Mucosa of descending colon (tissue), 3 donors: ENCODE data around the gene AK4. TPM values are rescaled to one million over a fixed set of nuclear protein-coding genes. Genes with fewer than 3 reads are reported as not detected.
A peak's percentile ranks its signal among the peaks of the same experiment; 100 is the strongest.
"Not testable (repeated sequence)": the region's sequence is repeated elsewhere in the genome, so short reads cannot be mapped to it uniquely, and the experiment has no call there.

ENCODE experiments used
- ATAC-seq: fragments of 200-7000 bp; cut with Tn5 transposase; one replicate; pipeline ENCODE4 v1.9.1; 2020; ENCODE audit warnings: mild to moderate bottlenecking, moderate library complexity
- DNase-seq, 3 donors: peaks; one replicate each; pipeline ENCODE4 v3.0.0-alpha.2; 2020
- H3K36me3 ChIP-seq: fragments of 200-600 bp; one replicate; pipeline ENCODE4 v1.8.0; 2021; ENCODE audit warnings: low read depth, mild to moderate bottlenecking
- H3K4me1 ChIP-seq: fragments of 200-600 bp; one replicate; pipeline ENCODE4 v1.8.0; 2021; ENCODE audit warnings: low read depth, mild to moderate bottlenecking
- H3K4me3 ChIP-seq: fragments of 200-600 bp; one replicate; pipeline ENCODE4 v1.8.0; 2021; ENCODE audit warnings: mild to moderate bottlenecking
- H3K9me3 ChIP-seq: fragments of 200-600 bp; one replicate; pipeline ENCODE4 v1.8.0; 2021; ENCODE audit warnings: mild to moderate bottlenecking
- intact Hi-C, 2 donors: fragments of 100-400 bp; cut with DNase I in 1 of 2; cut with micrococcal nuclease in 1 of 2; formaldehyde crosslinking; loops; one replicate each; pipeline versions ENCODE4 v1.11.0 to v1.11.1; 2022; cut with DNase I, micrococcal nuclease
- long read RNA-seq, 2 donors: library from polyadenylated mRNA; unstranded; transcript quantifications; one replicate each; pipeline ENCODE4 v2.0.0, GENCODE V29; 2019 to 2021
- total RNA-seq, 3 donors: library from RNA; stranded (reverse); fragmentation: NEBNext Ultra II Directional in 2 of 3; extraction: Animal tissue kit (Norgen Biotek cat#: 25700) in 2 of 3; gene quantifications; one replicate each; pipeline versions ENCODE4 v1.2.1 to v1.2.4, GENCODE V29; 2021 to 2023
- TF ChIP-seq, protein P1 (sequence below): fragments of 200-600 bp; IDR thresholded peaks from one replicate; pipeline ENCODE4 v1.8.0; 2022; ENCODE audit warnings: antibody characterized with exemption, mild to moderate bottlenecking
- donor health status: DM: no; HTN: no; CAD: no; lungs with moderate emphysema.
- donor health status: DM: no; HTN: no; CAD: no.
- donor health status: DM: no; HTN: yes; CAD: no.

The AK4 gene
- total RNA-seq: 10 to 100 TPM; 27.1 to 72.8 (median 47.9) TPM
- long read RNA-seq, donor 1, full-length matches to known transcripts: 32 of 42 reads
- long read RNA-seq, donor 1, partial matches to known transcripts: 0 of 42 reads
- long read RNA-seq, donor 1, other reads (novel, unspliced or antisense): 10 of 42 reads
- long read RNA-seq, donor 2, full-length matches to known transcripts: 28 of 34 reads
- long read RNA-seq, donor 2, partial matches to known transcripts: 1 of 34 reads
- long read RNA-seq, donor 2, other reads (novel, unspliced or antisense): 5 of 34 reads

DNA sequence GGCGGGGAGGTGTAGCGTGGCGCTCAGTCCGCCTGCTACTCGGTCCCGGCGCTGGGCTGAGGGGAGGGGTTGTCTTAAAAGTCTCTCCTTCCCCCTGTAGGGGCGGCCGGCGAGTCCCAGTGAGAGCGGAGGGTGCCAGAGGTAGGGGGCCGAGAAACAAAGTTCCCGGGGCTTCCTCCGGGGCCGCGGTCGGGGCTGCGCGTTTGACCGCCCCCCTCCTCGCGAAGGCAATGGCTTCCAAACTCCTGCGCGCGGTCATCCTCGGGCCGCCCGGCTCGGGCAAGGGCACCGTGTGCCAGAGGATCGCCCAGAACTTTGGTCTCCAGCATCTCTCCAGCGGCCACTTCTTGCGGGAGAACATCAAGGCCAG is at the start of gene AK4:
TSS of gene AK4 (plus strand) at position 26 of the 370 bp plus-strand sequence. CDS start at position 231, 205 bp downstream.
- H3K4me1 ChIP-seq, H3K36me3 ChIP-seq, intact Hi-C loops, DNase-seq, H3K9me3 ChIP-seq: not testable (repeated sequence)
- ATAC-seq: peak; percentile 12
- H3K4me3 ChIP-seq: peak within 1 kb of the TSS; percentile 33

DNA sequence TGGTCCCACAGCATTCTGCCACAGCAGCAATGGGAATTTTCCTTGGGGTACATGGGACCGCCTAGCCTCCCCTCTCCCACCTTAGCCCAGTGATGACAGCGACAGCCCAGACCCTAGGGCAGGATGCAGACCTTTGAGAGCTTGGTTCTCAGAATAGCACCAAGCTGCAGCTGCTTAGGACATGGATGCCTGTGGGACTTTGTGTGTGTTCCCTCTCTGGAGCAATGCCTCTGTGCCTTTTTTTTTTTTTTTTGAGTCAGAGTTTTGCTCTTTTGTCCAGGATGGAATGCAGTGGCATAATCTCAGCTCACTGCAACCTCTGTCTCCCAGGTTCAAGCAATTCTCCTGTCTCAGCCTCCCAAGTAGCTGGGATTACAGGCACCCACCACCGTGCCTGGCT is 44.2 kb upstream of the AK4 start:
- DNase-seq (no peak), ATAC-seq (no peak)
- Histone ChIP-seq H3K4me3 (no peak overlapping the region), H3K36me3 (no peaks in the 10 kb centered on the region), H3K4me1 (peaks cover 12% of the 10 kb centered on the region), H3K9me3 (peaks cover 5% of the 10 kb centered on the region)
- TF ChIP-seq, protein P1, sequence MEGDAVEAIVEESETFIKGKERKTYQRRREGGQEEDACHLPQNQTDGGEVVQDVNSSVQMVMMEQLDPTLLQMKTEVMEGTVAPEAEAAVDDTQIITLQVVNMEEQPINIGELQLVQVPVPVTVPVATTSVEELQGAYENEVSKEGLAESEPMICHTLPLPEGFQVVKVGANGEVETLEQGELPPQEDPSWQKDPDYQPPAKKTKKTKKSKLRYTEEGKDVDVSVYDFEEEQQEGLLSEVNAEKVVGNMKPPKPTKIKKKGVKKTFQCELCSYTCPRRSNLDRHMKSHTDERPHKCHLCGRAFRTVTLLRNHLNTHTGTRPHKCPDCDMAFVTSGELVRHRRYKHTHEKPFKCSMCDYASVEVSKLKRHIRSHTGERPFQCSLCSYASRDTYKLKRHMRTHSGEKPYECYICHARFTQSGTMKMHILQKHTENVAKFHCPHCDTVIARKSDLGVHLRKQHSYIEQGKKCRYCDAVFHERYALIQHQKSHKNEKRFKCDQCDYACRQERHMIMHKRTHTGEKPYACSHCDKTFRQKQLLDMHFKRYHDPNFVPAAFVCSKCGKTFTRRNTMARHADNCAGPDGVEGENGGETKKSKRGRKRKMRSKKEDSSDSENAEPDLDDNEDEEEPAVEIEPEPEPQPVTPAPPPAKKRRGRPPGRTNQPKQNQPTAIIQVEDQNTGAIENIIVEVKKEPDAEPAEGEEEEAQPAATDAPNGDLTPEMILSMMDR: no peak
- intact Hi-C loops: no loop called here

DNA sequence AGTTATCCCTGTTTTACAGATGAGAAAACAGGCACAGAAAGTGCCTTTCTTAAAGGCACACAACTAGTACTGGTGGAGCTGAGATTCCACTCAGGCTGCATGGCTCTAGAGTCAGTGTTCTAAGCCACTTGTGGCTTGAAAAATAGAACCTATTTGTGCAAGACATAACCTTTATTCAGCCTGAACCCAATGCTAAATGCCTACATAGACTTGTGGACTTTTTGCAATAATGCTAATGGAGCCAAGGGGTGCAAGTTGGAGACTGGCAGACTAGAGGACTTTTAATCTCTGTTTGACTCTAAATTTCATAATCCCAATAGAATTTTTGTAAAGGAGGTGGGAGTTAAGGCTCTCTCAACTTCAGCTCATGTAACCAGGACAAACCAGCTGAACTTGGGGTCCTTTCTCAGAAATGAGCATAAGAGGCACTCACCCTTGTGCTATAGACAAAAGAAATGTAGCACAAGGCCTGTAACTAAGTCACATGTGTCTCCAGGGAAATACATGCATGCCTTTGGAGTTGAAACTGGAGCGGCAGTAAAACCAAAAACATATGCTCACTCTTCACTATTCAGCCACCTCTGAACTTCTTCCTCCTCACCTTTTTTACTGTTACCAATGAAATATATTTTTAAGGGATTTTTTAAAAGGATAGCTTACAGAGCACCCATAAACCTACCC is 43.0 kb upstream of the AK4 start:
- Histone ChIP-seq H3K36me3 (no peaks in the 10 kb centered on the region), H3K4me3 (no peak overlapping the region), H3K4me1 (peaks cover 14% of the 10 kb centered on the region), H3K9me3 (peaks cover 4% of the 10 kb centered on the region)
- TF ChIP-seq, protein P1: no peak
- DNase-seq: no peak
- intact Hi-C loops: no loop called here
- no peak for ATAC-seq

DNA sequence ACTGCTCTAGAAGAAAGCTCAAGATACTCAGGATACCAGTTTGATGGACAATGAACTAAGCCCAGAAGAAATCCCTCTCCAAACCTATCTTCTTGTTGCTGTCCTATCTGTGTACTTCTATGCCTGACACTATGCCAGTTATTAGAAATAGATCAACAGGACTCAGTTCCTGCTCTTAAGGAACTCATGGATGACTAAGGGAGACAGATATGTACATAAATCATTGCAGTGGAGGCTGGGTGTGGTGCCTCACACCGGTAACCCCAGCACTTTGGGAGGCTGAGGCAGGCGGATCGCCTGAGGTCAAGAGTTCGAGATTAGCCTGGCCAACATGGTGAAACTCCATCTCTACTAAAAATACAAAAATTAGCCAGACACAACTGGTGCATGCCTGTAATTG is 42.4 kb upstream of the AK4 start:
- H3K36me3 ChIP-seq: no peaks in the 10 kb centered on the region
- peaks cover 4% of the 10 kb centered on the region for H3K9me3 ChIP-seq
- TF ChIP-seq, protein P1: no peak
- DNase-seq (no peak), ATAC-seq (no peak)
- H3K4me3 ChIP-seq: no peak overlapping the region
- peaks cover 14% of the 10 kb centered on the region for H3K4me1 ChIP-seq
- intact Hi-C loops: no loop called here

DNA sequence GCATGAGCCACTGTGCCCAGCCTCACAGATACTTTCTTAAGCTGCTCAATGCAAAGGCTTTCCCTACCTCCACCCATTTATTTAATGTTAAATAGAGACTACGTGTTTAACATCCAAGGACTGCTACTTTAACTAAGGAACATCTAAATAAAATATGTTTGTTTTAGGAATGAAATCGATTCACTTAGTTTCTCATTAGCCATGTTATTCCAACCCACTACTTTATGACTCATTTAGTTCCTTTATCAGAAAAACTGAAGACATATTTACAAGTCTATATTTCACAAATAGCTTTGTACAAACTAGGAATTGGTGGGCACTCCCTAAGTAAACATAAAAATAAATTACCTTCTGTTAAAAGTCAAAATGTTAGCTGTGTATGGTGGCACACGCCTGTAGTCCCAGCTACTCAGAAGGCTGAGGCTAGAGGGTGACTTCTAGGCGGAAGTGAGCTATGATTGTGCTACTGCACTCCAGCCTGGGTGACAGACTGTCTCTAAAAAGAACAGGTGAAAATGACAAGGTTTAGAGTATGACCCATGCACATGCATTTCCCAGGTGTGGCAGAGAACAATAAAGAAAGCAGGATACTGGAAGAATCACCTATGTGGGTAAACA is 39.9 kb upstream of the AK4 start:
- peak in 2 of 3 donors; percentile 33 to 64 for DNase-seq
- no peak overlapping the region for H3K4me3 ChIP-seq
- no peaks in the 10 kb centered on the region for H3K9me3 ChIP-seq
- intact Hi-C loops: no loop called here
- TF ChIP-seq, protein P1: no peak
- H3K36me3 ChIP-seq: no peaks in the 10 kb centered on the region
- peak; percentile 98 for ATAC-seq
- peaks cover 14% of the 10 kb centered on the region for H3K4me1 ChIP-seq

DNA sequence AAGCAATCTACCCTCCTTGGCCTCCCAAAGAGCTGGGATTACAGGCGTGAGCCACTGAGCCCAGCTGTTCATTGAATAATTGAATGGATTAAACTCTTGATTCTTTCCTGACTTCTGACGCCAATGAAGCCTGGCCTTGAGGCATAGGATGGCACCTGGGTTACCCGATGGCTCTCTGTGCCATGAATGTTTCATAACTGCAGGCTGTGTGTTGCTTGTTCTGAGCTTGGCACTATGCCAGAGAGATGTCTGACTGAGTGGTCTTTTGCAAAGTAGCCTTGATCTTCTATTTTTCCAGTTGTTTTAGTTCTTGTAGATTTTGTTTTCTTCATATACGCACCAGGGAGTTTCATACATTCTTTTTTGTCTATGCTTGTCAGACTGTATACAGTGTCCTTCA is 38.5 kb upstream of the AK4 start:
- intact Hi-C loops: no loop called here
- Histone ChIP-seq H3K9me3 (no peaks in the 10 kb centered on the region), H3K36me3 (no peaks in the 10 kb centered on the region), H3K4me1 (peaks cover 14% of the 10 kb centered on the region), H3K4me3 (no peak overlapping the region)
- DNase-seq (no peak), ATAC-seq (no peak)
- TF ChIP-seq, protein P1: no peak
